Measurements from ENCODE around the gene ACACA. TPM values are rescaled to one million over a fixed set of nuclear protein-coding genes. Genes with fewer than 3 reads are reported as not detected.

ACACA gene
- total RNA-seq, 2 experiments from 2014 or later, result 58.2 to 64.4 TPM

- DNase-seq, result no peak
- Mint-ChIP-seq H3K27ac (no peak overlapping the region), H3K4me3 (no peak overlapping the region), H3K9me3 (no peaks in the 10 kb centered on the region), H3K27me3 (no peaks in the 10 kb centered on the region), H3K4me1 (ENCODE audit: low read depth) (no peaks in the 10 kb centered on the region), H3K36me3 (peaks cover 25% of the 10 kb centered on the region)
- intact Hi-C loops (cut with micrococcal nuclease), result no loop called here
- CTCF ChIA-PET, result interaction anchor here (0.6 kb wide), 1 partner anchor 1376 kb away, joined by 5 read pairs; no protein-coding TSS in a partner anchor
- POLR2A ChIA-PET, result no interaction called here
These were observed 296.6 kb downstream of the ACACA start for GRCh38 chr17:37109731-37110710.

GRCh38 chr17:37109106-37109505 lies 297.5 kb downstream of the ACACA start:
- H3K4me3 Mint-ChIP-seq, result no peak overlapping the region
- H3K36me3 Mint-ChIP-seq, result peaks cover 27% of the 10 kb centered on the region
- ChIA-PET POLR2A (no interaction called here), CTCF (no interaction called here)
- no peaks in the 10 kb centered on the region for H3K9me3 Mint-ChIP-seq
- intact Hi-C loops (cut with micrococcal nuclease), result no loop called here
- DNase-seq, result no peak
- H3K4me1 Mint-ChIP-seq (ENCODE audit: low read depth), result no peaks in the 10 kb centered on the region
- no peak overlapping the region for H3K27ac Mint-ChIP-seq
- H3K27me3 Mint-ChIP-seq, result no peaks in the 10 kb centered on the region

- intact Hi-C loops (cut with micrococcal nuclease), result no loop called here
- H3K27ac Mint-ChIP-seq, result no peak overlapping the region
- no peaks in the 10 kb centered on the region for H3K4me1 Mint-ChIP-seq (ENCODE audit: low read depth)
- H3K27me3 Mint-ChIP-seq, result no peaks in the 10 kb centered on the region
- no peak overlapping the region for H3K4me3 Mint-ChIP-seq
- no peaks in the 10 kb centered on the region for H3K9me3 Mint-ChIP-seq
- ChIA-PET POLR2A (no interaction called here), CTCF (no interaction called here)
- H3K36me3 Mint-ChIP-seq, result peaks cover 22% of the 10 kb centered on the region
- DNase-seq, result no peak
These were observed 299.1 kb downstream of the ACACA start for GRCh38 chr17:37107406-37108083.

GRCh38 chr17:37106049-37106448 lies 300.6 kb downstream of the ACACA start:
- Mint-ChIP-seq H3K4me1 (ENCODE audit: low read depth) (no peaks in the 10 kb centered on the region), H3K36me3 (peaks cover 23% of the 10 kb centered on the region), H3K9me3 (no peaks in the 10 kb centered on the region), H3K4me3 (no peak overlapping the region), H3K27me3 (no peaks in the 10 kb centered on the region), H3K27ac (no peak overlapping the region)
- ChIA-PET CTCF (no interaction called here), POLR2A (no interaction called here)
- no peak for DNase-seq
- intact Hi-C loops (cut with micrococcal nuclease), result no loop called here

GRCh38 chr17:37103231-37103630 lies 303.4 kb downstream of the ACACA start:
- Mint-ChIP-seq H3K4me3 (no peak overlapping the region), H3K27ac (no peak overlapping the region), H3K4me1 (ENCODE audit: low read depth) (no peaks in the 10 kb centered on the region), H3K27me3 (no peaks in the 10 kb centered on the region), H3K36me3 (peaks cover 19% of the 10 kb centered on the region), H3K9me3 (no peaks in the 10 kb centered on the region)
- no peak for DNase-seq
- intact Hi-C loops (cut with micrococcal nuclease), result no loop called here
- ChIA-PET CTCF (no interaction called here), POLR2A (no interaction called here)

GRCh38 chr17:37101306-37101705 lies 305.3 kb downstream of the ACACA start:
- POLR2A ChIA-PET, result no interaction called here
- no peaks in the 10 kb centered on the region for H3K9me3 Mint-ChIP-seq
- H3K4me1 Mint-ChIP-seq (ENCODE audit: low read depth), result no peaks in the 10 kb centered on the region
- intact Hi-C loops (cut with micrococcal nuclease), result no loop called here
- DNase-seq, result no peak
- H3K27me3 Mint-ChIP-seq, result no peaks in the 10 kb centered on the region
- H3K4me3 Mint-ChIP-seq, result no peak overlapping the region
- peaks cover 37% of the 10 kb centered on the region for H3K36me3 Mint-ChIP-seq
- H3K27ac Mint-ChIP-seq, result no peak overlapping the region
- CTCF ChIA-PET, result no interaction called here

- ChIA-PET POLR2A (no interaction called here), CTCF (no interaction called here)
- peaks cover 43% of the 10 kb centered on the region for H3K36me3 Mint-ChIP-seq
- DNase-seq, result no peak
- H3K4me1 Mint-ChIP-seq (ENCODE audit: low read depth), result no peaks in the 10 kb centered on the region
- intact Hi-C loops (cut with micrococcal nuclease), result no loop called here
- H3K27me3 Mint-ChIP-seq, result no peaks in the 10 kb centered on the region
- H3K9me3 Mint-ChIP-seq, result no peaks in the 10 kb centered on the region
- no peak overlapping the region for H3K4me3 Mint-ChIP-seq
- H3K27ac Mint-ChIP-seq, result no peak overlapping the region
These were observed 306.4 kb downstream of the ACACA start for GRCh38 chr17:37100231-37100630.

- H3K4me3 Mint-ChIP-seq, result no peak overlapping the region
- no peaks in the 10 kb centered on the region for H3K9me3 Mint-ChIP-seq
- H3K27ac Mint-ChIP-seq, result no peak overlapping the region
- ChIA-PET CTCF (no interaction called here), POLR2A (no interaction called here)
- no peaks in the 10 kb centered on the region for H3K27me3 Mint-ChIP-seq
- H3K36me3 Mint-ChIP-seq, result peaks cover 46% of the 10 kb centered on the region
- intact Hi-C loops (cut with micrococcal nuclease), result no loop called here
- no peaks in the 10 kb centered on the region for H3K4me1 Mint-ChIP-seq (ENCODE audit: low read depth)
- no peak for DNase-seq
These were observed 307.5 kb downstream of the ACACA start for GRCh38 chr17:37098910-37099664.

- intact Hi-C loops (cut with micrococcal nuclease), result no loop called here
- H3K36me3 Mint-ChIP-seq, result peaks cover 44% of the 10 kb centered on the region
- CTCF ChIA-PET, result no interaction called here
- no peaks in the 10 kb centered on the region for H3K27me3 Mint-ChIP-seq
- H3K4me1 Mint-ChIP-seq (ENCODE audit: low read depth), result no peaks in the 10 kb centered on the region
- H3K4me3 Mint-ChIP-seq, result no peak overlapping the region
- DNase-seq, result no peak
- H3K27ac Mint-ChIP-seq, result no peak overlapping the region
- POLR2A ChIA-PET, result no interaction called here
- no peaks in the 10 kb centered on the region for H3K9me3 Mint-ChIP-seq
These were observed 308.5 kb downstream of the ACACA start for GRCh38 chr17:37098152-37098551.

- no peak for DNase-seq
- no peaks in the 10 kb centered on the region for H3K27me3 Mint-ChIP-seq
- H3K9me3 Mint-ChIP-seq, result no peaks in the 10 kb centered on the region
- peaks cover 3% of the 10 kb centered on the region for H3K4me1 Mint-ChIP-seq (ENCODE audit: low read depth)
- ChIA-PET CTCF (no interaction called here), POLR2A (no interaction called here)
- H3K36me3 Mint-ChIP-seq, result peaks cover 42% of the 10 kb centered on the region
- intact Hi-C loops (cut with micrococcal nuclease), result no loop called here
- no peak overlapping the region for H3K4me3 Mint-ChIP-seq
- H3K27ac Mint-ChIP-seq, result no peak overlapping the region
These were observed 309.5 kb downstream of the ACACA start for GRCh38 chr17:37097154-37097553.

- Mint-ChIP-seq H3K9me3 (no peaks in the 10 kb centered on the region), H3K4me3 (no peak overlapping the region), H3K4me1 (ENCODE audit: low read depth) (peaks cover 6% of the 10 kb centered on the region), H3K27me3 (no peaks in the 10 kb centered on the region), H3K27ac (no peak overlapping the region), H3K36me3 (peaks cover 37% of the 10 kb centered on the region)
- CTCF ChIA-PET, result no interaction called here
- POLR2A ChIA-PET, result no interaction called here
- intact Hi-C loops (cut with micrococcal nuclease), result no loop called here
- no peak for DNase-seq
These were observed 310.6 kb downstream of the ACACA start for GRCh38 chr17:37096071-37096470.

- intact Hi-C loops (cut with micrococcal nuclease), result no loop called here
- POLR2A ChIA-PET, result no interaction called here
- Mint-ChIP-seq H3K27ac (no peak overlapping the region), H3K4me3 (no peak overlapping the region), H3K36me3 (peaks cover 31% of the 10 kb centered on the region), H3K4me1 (ENCODE audit: low read depth) (peaks cover 23% of the 10 kb centered on the region), H3K9me3 (no peaks in the 10 kb centered on the region), H3K27me3 (no peaks in the 10 kb centered on the region)
- DNase-seq, result no peak
- CTCF ChIA-PET, result interaction anchor here (1.7 kb wide), 1 partner anchor 492 kb away, joined by 3 read pairs; no protein-coding TSS in a partner anchor
These were observed 312.2 kb downstream of the ACACA start for GRCh38 chr17:37094391-37094790.
